Measurements from ENCODE around the gene ABCF2. TPM values are rescaled to one million over a fixed set of nuclear protein-coding genes. Genes with fewer than 3 reads are reported as not detected.

Gene ABCF2
- total and polyA plus RNA-seq, 2 of the 13 experiments (the other 11 are each of a cell fraction or from before 2014, with no cell fraction given): 16.3 to 42.5 TPM

DNA sequence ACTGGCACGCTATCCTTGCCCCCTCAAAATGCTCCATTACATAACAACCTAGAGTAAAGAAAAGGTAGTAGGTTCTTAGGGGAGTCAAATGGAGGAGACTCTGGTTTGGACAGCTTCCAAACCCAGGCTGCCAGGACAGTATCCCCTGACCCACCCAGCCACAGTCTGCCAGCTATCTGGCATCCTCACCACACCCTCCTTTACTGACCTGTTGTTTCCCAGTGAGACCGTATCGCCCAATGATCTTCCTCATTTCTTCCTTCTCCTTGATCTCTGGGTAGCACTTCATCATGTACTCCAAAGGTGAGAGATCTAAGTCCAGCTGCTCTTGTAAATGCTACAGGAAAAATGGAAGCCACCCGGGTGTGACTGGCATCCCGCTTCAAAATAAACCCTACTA lies 11.6 kb downstream of the ABCF2 start:
- ChIA-PET POLR2A (no interaction called here), CTCF (ENCODE audit: low intra/inter-chr PET ratio, low total read pairs) (no interaction called here)
- Histone ChIP-seq H3K4me1 (ENCODE audit: insufficient read depth, low read length) (no peaks in the 10 kb centered on the region), H4K20me1 (ENCODE audit: insufficient read depth, low read length) (no peaks in the 10 kb centered on the region), H3K4me3 (replicated peaks in 1 of 3; ENCODE audit: insufficient read depth in 1 of 3, low read depth in 2 of 3, low read length in 3 of 3) (no peak overlapping the region), H2AFZ (ENCODE audit: low read length) (no peak overlapping the region), H3K27ac (ENCODE audit: extremely low read length, insufficient read depth, low read length) (no peak overlapping the region), H3K9ac (ENCODE audit: insufficient read depth, low read depth, low read length) (no peak overlapping the region), H3K79me2 (ENCODE audit: insufficient read depth, low read length) (no peaks in the 10 kb centered on the region), H3K4me2 (ENCODE audit: low read depth, low read length) (no peak overlapping the region), H3K9me3 (ENCODE audit: low read length) (no peaks in the 10 kb centered on the region), H3K36me3 (replicated peaks in 1 of 2; ENCODE audit: control insufficient read depth in 1 of 2, insufficient read depth in 2 of 2, low read length in 2 of 2) (peaks cover 23 to 63% of the 10 kb centered on the region in 2 experiments; a peak in 4 of 5 replicates), H3K27me3 (ENCODE audit: control insufficient read depth in 1 of 2, insufficient read depth in 2 of 2, low read length in 2 of 2) (no peaks in the 10 kb centered on the region)
- WGBS (ENCODE audit: low lambda C conversion rate): 100% methylated on average over 5 of the region's 5 CpGs
- DNase-seq (ENCODE audit: low spot score) (no peak), ATAC-seq (no peak), FAIRE-seq (no peak)
- no TSS peak for BruUV-seq (replicated peaks)
- intact Hi-C loops (cut with micrococcal nuclease; ENCODE audit: unreplicated experiment) (no loop called here), in situ Hi-C loops (cut with HindIII; ENCODE audit: extremely low pct_ligation_motif_present, low pct_unique_long_range_greater_than_20kb) (no loop called here)
- TF ChIP-seq ZNF776 (CRISPR knock-in tag; IDR thresholded peaks at IDR 0.05) (no peak), ZNF777 (CRISPR knock-in tag; IDR thresholded peaks at IDR 0.05) (no peak), RFX1 (IDR thresholded peaks at IDR 0.05) (no peak), ZNF138 (CRISPR knock-in tag; IDR thresholded peaks at IDR 0.05; ENCODE audit: low read depth) (no peak), ZFP41 (CRISPR knock-in tag; IDR thresholded peaks at IDR 0.05; ENCODE audit: borderline replicate concordance) (no peak), ZIK1 (CRISPR knock-in tag; IDR thresholded peaks at IDR 0.05; ENCODE audit: borderline replicate concordance, low read depth) (no peak), ZNF30 (CRISPR knock-in tag; IDR thresholded peaks at IDR 0.05) (no peak), ZNF10 (CRISPR knock-in tag; IDR thresholded peaks at IDR 0.05; ENCODE audit: borderline replicate concordance, low read depth) (no peak)
- TF ChIP-seq, protein P1, sequence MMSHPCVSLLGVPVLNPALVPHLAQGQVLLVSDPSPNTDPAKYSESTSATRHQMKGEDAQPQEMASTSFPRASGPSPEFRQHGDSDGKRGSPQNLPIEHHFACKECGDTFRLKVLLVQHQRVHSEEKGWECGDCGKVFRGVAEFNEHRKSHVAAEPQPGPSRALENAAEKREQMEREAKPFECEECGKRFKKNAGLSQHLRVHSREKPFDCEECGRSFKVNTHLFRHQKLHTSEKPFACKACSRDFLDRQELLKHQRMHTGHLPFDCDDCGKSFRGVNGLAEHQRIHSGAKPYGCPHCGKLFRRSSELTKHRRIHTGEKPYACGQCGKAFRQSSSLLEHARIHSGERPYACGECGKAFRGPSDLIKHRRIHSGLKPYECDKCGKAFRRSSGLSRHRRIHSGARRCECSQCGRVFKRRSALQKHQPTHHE (CRISPR knock-in tag; IDR thresholded peaks at IDR 0.05; ENCODE audit: borderline replicate concordance): no peak

DNA sequence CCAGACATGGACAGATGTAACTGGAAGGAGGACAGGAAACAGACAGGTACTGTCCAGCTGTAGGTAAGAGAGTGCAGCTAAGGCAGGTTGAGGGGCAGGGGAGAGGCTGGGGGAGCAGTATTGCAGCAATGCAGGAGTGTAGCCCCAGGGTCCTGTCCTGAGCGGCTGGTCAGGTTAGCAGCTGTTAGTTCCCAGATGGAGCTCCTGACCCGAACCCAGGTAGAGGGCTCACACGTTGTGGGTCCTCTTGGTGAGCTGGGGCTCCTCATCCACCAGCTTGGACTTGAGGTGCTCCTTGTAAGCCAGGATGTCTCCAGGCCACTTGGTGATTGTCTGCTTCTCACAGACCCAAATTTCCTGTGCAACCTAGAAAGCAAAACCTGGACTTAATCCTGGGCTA lies 13.2 kb downstream of the ABCF2 start:
- H3K36me3 ChIP-seq (replicated peaks in 1 of 2; ENCODE audit: control insufficient read depth in 1 of 2, insufficient read depth in 2 of 2, low read length in 2 of 2): peaks cover 21 to 53% of the 10 kb centered on the region in 2 experiments; a peak in 4 of 5 replicates
- POLR2A ChIA-PET: no interaction called here
- FAIRE-seq (no peak), DNase-seq (ENCODE audit: low spot score) (no peak), ATAC-seq (no peak)
- no TSS peak for BruUV-seq (replicated peaks)
- no peak overlapping the region for H2AFZ ChIP-seq (ENCODE audit: low read length)
- H3K27ac ChIP-seq (ENCODE audit: extremely low read length, insufficient read depth, low read length): no peak overlapping the region
- intact Hi-C loops (cut with micrococcal nuclease; ENCODE audit: unreplicated experiment) (no loop called here), in situ Hi-C loops (cut with HindIII; ENCODE audit: extremely low pct_ligation_motif_present, low pct_unique_long_range_greater_than_20kb) (no loop called here)
- no peak overlapping the region for H3K4me2 ChIP-seq (ENCODE audit: low read depth, low read length)
- H3K4me3 ChIP-seq (replicated peaks in 1 of 3; ENCODE audit: insufficient read depth in 1 of 3, low read depth in 2 of 3, low read length in 3 of 3): no peak overlapping the region
- no peaks in the 10 kb centered on the region for H3K27me3 ChIP-seq (ENCODE audit: control insufficient read depth in 1 of 2, insufficient read depth in 2 of 2, low read length in 2 of 2)
- no peaks in the 10 kb centered on the region for H4K20me1 ChIP-seq (ENCODE audit: insufficient read depth, low read length)
- WGBS (ENCODE audit: low lambda C conversion rate): no CpG with 5 or more reads among the region's 3 CpGs
- no peak overlapping the region for H3K9ac ChIP-seq (ENCODE audit: insufficient read depth, low read depth, low read length)
- no peaks in the 10 kb centered on the region for H3K79me2 ChIP-seq (ENCODE audit: insufficient read depth, low read length)
- no peaks in the 10 kb centered on the region for H3K9me3 ChIP-seq (ENCODE audit: low read length)
- no peaks in the 10 kb centered on the region for H3K4me1 ChIP-seq (ENCODE audit: insufficient read depth, low read length)
- CTCF ChIA-PET (ENCODE audit: low intra/inter-chr PET ratio, low total read pairs): no interaction called here
- TF ChIP-seq, protein P2, sequence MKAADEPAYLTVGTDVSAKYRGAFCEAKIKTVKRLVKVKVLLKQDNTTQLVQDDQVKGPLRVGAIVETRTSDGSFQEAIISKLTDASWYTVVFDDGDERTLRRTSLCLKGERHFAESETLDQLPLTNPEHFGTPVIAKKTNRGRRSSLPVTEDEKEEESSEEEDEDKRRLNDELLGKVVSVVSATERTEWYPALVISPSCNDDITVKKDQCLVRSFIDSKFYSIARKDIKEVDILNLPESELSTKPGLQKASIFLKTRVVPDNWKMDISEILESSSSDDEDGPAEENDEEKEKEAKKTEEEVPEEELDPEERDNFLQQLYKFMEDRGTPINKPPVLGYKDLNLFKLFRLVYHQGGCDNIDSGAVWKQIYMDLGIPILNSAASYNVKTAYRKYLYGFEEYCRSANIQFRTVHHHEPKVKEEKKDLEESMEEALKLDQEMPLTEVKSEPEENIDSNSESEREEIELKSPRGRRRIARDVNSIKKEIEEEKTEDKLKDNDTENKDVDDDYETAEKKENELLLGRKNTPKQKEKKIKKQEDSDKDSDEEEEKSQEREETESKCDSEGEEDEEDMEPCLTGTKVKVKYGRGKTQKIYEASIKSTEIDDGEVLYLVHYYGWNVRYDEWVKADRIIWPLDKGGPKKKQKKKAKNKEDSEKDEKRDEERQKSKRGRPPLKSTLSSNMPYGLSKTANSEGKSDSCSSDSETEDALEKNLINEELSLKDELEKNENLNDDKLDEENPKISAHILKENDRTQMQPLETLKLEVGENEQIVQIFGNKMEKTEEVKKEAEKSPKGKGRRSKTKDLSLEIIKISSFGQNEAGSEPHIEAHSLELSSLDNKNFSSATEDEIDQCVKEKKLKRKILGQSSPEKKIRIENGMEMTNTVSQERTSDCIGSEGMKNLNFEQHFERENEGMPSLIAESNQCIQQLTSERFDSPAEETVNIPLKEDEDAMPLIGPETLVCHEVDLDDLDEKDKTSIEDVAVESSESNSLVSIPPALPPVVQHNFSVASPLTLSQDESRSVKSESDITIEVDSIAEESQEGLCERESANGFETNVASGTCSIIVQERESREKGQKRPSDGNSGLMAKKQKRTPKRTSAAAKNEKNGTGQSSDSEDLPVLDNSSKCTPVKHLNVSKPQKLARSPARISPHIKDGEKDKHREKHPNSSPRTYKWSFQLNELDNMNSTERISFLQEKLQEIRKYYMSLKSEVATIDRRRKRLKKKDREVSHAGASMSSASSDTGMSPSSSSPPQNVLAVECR (CRISPR knock-in tag; IDR thresholded peaks at IDR 0.05; ENCODE audit: borderline replicate concordance): no peak
- TF ChIP-seq NRL (CRISPR knock-in tag; IDR thresholded peaks at IDR 0.05; ENCODE audit: borderline replicate concordance) (no peak), SAFB2 (CRISPR knock-in tag; IDR thresholded peaks at IDR 0.05; ENCODE audit: borderline replicate concordance, low read depth) (no peak), CHD2 (IDR thresholded peaks at IDR 0.05; ENCODE audit: low read depth, low read length) (no peak), SIN3A (IDR thresholded peaks at IDR 0.05; ENCODE audit: borderline replicate concordance, low read depth, low read length) (no peak)
